HFF-Myc (cell line): ENCODE results near the gene PNMA6E.
"Not testable (repeated sequence)": the region's sequence is repeated elsewhere in the genome, so short reads cannot be mapped to it uniquely, and the experiment has no call there.

Experiments
- DNase-seq: peaks from one replicate; pipeline ENCODE4 v3.0.0-alpha.2; 2011; ENCODE audit warnings: low read depth; ENCODE audit errors: extremely low read depth
- H3K4me3 ChIP-seq: replicated peaks from 2 replicates; pipeline ENCODE4 v1.5.1; 2011; ENCODE audit warnings: low read depth, mild to moderate bottlenecking, control low read depth, low read length
- CTCF ChIP-seq: IDR thresholded peaks from 2 replicates; pipeline ENCODE4 v1.5.1; 2012; ENCODE audit warnings: mild to moderate bottlenecking, low read depth, low read length, control low read depth; ENCODE audit errors: missing control alignments

PNMA6E gene

DNA sequence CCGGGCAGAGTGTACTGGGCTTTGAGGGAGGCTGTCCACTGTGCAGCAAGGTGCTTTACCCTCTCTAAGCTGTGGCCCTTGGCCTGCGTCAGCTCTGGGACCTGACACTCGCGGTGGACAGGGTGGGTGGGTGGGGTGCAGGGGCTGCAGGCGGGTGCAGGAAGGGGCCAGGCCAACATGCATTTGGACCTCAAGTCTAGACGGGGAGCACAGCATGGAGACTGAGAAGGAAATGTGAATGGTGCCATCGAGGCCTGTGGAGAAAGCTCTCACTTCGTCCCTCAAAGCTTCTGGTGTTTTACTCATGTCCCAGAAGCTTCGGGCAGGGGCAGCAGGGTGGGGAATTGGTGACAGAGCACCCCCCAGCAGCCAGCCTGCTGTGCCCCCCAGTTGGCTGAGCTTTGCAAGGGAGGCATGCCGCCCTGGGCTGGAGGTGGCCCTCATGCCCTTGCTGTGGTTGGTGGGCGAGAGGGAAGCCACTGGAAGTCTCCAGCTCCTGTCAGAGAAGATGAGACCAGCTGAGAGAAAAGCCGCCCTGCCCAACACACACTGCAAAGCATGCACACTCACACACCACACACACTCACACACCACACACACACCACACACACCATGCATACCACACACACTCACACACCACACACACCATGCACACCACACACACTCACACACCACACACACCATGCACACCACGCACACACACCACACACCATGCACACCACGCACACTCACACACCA lies 12.3 kb downstream of the PNMA6E start:
- no peak for TF ChIP-seq CTCF
- no peak overlapping the region for H3K4me3 ChIP-seq
- no peak for DNase-seq

DNA sequence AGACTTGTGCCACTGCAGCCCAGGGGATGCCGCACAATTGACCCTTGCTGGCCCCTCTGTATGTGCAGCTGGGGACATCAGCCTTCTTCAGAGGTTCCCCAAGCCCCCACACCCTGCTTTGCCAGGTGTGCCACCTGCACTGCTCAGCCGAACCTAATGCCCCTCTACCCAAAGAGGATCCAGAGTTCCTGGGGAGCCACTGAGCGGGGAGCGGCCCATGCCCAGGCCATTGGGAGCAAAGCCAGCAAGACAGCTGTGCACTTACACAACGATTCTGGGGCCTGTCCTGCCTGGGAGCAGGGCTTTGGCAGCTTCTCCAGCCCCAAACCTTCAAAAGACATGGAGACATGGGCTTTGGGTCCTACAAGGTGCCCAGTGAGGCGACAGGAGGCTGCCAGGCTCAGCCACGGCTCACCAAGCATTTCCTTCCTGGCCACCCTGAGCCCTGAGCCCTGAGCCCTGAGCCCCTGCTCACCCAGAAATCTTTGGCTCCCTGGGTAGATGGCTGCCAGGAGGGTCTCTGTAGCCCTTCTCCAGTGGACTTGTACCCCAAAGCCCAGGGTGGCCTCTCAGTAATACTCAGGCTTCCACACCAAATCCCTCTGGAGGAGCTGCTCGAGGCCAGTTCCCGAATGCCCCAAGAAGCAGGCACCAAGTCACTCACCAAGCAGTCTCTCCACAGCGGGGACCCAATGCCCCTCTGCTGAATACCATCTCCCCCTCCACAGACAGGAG lies 13.0 kb downstream of the PNMA6E start:
- no peak for DNase-seq
- no peak for TF ChIP-seq CTCF
- no peak overlapping the region for H3K4me3 ChIP-seq

DNA sequence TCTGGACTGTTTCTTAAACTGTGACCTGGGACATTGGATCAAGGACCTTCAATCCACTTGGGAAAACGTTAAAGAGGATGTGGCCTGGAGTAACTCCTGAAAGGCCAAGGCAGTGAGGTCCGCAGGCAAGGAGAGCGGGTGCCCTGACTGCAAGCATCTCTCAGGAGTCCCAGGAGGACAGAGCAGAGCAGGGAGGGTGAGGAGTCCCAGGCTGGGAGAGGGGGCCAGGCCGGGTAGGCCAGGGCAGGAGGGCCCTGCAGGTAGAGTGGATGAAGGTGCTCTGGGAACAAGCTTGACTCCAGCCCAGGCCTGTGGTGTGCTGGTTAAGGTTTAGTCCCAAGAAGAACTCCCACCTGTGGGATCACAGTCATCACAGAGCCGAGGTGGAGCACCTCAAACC lies 13.8 kb downstream of the PNMA6E start:
- no peak overlapping the region for H3K4me3 ChIP-seq
- no peak for TF ChIP-seq CTCF
- no peak for DNase-seq

DNA sequence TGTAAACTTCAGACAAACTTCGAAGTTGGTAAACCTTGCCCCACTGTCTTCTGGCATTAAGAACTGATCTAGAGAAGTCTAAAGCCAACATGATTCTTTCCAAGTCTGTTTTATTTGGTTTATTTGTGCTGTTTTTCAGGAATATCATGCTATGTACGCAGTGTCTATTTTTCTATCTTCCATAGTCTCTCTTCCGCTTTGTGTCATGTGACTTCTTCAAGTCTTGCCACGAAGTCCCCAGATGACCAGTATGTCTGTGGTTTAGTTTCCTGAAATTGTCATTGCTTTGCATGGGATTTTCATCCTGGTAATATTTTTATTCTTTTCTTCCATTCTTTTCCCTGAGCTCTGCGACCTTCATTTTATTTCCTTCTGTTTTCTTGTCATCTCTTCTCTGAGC lies 15.1 kb downstream of the PNMA6E start:
- no peak overlapping the region for H3K4me3 ChIP-seq
- no peak for DNase-seq
- no peak for TF ChIP-seq CTCF

DNA sequence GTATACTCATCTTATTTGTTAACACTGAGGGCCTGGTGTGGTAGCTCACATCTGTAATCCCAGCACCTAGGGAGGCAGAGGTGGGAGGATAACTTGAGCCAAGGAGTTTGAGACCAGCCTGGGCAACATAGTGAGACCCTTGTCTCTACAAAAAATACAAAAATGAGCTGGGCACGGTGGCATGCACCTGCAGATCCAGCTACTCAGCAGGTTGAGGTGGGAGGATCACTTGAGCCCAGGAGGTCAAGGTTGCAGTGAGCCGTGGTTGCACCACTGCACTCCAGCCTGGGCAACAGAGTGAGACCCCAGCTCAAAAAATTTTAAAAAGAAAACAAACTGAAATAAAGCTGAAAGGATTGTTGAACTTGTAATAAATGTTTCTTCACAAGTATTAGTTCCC lies 16.2 kb downstream of the PNMA6E start:
- not testable (repeated sequence) for DNase-seq, H3K4me3 ChIP-seq

GRCh38 chrX:153384390-153384789 lies 16.8 kb downstream of the PNMA6E start:
- no peak overlapping the region for H3K4me3 ChIP-seq
- DNase-seq: no peak
- TF ChIP-seq CTCF: no peak

GRCh38 chrX:153382563-153383482 lies 18.3 kb downstream of the PNMA6E start:
- DNase-seq: no peak
- H3K4me3 ChIP-seq: no peak overlapping the region
- TF ChIP-seq CTCF: no peak
